ENCODE data around the gene CCDC33.

CCDC33 gene

DNA sequence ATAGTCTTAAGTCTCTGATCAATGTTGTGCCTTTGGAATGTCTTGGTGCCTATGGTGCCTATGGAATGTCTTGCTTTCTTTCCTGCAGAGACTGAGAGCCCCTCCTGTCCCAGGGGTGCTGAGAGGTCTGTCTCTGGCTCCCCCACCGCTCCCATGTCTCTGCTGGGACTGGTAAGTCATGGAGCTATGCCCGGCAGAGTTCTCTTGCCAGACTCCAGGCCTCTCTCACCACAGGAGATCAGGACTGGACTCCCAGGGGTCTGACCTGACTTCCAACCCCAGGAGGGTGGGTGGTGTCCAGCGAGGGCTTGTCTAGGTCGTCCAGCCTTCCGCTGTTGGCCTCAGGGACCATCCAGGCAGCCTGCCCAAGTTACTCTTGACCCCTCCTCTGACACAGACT, 145.4 kb downstream of the CCDC33 start:
- DNase-seq (ENCODE audit: low read depth) = no peak

DNA sequence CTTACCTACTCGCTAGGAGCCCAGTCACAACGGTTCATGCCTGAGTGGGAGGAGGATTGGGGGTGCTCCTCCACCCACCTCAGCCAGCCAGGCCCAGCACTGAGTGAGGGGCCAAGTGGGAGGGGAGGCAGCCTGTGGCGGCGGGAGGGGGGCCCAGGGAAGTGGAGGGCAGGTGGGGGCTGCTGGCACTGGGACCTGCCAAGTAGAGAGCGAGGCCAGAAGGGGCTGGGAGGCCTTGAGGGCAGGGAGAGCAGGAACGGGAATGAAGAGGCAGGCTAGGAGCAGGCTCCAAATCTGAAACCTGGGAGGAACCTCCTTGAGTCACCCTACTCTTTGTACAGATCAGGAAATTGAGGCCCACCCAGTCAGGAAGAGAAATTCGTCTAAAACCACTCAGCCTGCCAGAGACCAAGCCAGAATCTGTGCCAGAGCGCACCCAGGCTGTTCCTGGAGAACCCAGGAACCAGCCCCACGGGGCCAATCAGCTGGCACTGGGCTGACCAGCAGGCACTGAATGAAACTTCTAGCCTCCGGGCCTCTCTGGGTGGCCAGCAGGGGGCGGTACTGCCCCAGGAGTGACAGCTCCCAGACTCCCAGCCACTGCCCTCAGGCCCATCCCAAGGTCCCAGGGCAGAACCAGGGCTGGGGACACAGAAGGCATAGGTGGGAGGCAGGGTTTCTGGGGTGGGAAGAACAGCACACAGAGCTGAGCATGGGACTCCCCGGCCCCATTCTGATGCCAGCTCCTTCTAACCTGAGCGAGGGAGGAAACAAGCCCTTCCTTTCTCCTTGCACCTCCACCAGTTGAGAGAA, 146.1 kb downstream of the CCDC33 start:
- peak; percentile 73 for DNase-seq (ENCODE audit: low read depth)

DNA sequence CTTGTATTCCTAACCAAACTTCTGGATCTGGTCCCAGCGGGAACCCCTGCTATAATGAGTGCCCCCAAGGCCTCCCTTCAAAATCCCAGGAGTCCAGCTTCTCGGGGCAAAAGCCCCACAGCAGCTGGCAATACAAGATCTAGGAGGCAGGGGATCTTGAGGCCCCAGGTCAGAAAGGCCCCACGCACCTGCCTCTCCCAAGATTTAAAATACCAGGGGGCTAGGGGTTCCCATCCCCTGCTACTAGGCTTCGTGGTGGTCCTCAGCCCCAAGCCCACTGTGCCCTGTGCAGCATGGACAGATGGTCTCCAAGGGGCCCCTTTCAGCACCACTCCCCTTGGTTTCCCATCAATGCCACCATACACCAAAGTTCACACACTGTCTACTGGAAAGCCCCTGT, 147.2 kb downstream of the CCDC33 start:
- no peak for DNase-seq (ENCODE audit: low read depth)

DNA sequence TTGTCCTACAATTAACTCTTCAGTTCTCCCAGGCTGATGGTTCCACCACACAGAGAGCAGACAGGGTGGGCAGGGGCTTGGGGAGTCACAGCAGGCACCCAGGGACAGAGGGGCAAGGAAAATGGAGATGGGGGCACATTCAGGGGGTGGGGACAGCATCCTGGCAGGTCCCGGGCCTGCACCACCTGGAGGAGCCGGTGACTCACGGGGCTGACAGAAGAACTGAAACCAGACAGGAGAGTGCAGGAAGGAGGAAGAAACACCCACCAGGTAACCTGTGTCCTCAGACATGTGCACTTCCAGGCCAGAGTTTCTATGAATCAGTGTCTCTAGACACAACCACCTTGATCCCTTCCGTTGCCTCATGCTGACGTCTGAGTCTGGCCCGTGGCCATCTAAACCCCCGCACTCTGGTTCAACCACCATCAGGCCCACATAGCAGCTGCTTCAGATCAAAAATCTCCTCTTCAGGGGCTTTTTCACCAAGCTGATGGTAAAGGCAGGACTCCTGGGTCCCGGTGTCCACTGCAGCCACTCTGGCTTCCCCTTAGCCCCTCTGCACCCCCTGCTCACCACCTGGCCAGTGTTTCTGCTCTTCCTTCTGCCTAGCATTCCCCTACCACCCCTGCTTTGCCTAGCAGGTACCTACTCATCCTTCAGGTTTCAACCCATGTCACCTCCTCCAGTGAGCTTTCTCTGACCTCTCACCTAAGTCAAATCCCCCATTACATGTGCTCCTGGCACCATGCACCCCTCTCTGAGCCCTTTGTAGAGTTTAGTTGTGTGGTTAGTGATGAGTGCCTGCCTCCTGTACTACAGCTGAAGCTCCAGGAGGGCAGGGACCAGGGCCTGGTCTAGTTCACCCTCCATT, 147.8 kb downstream of the CCDC33 start:
- peak; percentile 68 for DNase-seq (ENCODE audit: low read depth)

DNA sequence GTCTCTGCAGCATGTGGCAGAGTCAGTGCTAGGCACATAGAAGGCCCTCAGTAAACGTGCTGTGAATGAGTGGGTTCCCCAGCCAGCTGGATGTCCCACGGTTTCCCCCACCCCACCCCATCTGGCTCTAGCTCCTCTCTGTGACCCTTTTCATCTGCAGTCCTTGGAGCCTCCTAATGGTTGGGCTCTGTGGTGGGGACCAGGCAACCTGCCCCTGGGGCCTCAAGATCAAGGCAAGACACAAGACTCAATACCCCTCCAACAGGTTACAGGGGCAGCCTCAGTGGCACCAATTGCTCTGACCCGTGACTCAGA, 148.4 kb downstream of the CCDC33 start:
- DNase-seq (ENCODE audit: low read depth) = no peak

- DNase-seq (ENCODE audit: low read depth) = no peak
These were observed 148.9 kb downstream of the CCDC33 start for GRCh38 chr15:74384881-74385643.

- DNase-seq (ENCODE audit: low read depth) = no peak
These were observed 149.6 kb downstream of the CCDC33 start for GRCh38 chr15:74385733-74386132.
